OCI-LY3 (cell line): Measurements from ENCODE around the gene TMEM132D.

ENCODE experiments used
- H2AFZ ChIP-seq: fragments of 200-600, 300-600 bp; shearing (Covaris generic); 2 replicates; pipeline ENCODE4 v1.6.0; 2014; ENCODE audit warnings: antibody characterized with exemption, low read depth, low read length
- H3K27ac ChIP-seq: fragments of 200-600, 300-600 bp; sonication (generic); 2 replicates; pipeline ENCODE4 v1.5.1; 2014; ENCODE audit warnings: mild to moderate bottlenecking, low read length, moderate library complexity, mixed read lengths
- H3K27me3 ChIP-seq: fragments of 200-600, 300-600 bp; sonication (generic); 2 replicates; pipeline ENCODE4 v1.6.1; 2014; ENCODE audit warnings: low read depth, low read length, mixed read lengths
- H3K36me3 ChIP-seq: fragments of 200-600, 300-600 bp; sonication (generic); replicated peaks from 2 replicates; pipeline ENCODE3; 2014; ENCODE audit warnings: low read depth, low read length, mixed read lengths
- H3K4me1 ChIP-seq: fragments of 300-600, 200-600 bp; sonication (generic); 2 replicates; pipeline ENCODE4 v1.6.1; 2014; ENCODE audit warnings: low read length, mixed read lengths
- H3K4me2 ChIP-seq: fragments of 200-600, 300-600 bp; sonication (generic); 2 replicates; pipeline ENCODE4 v1.6.1; 2014; ENCODE audit warnings: low read length, mixed read lengths
- H3K4me3 ChIP-seq: fragments of 300-600, 200-600 bp; sonication (generic); 2 replicates; pipeline ENCODE4 v1.5.1; 2014; ENCODE audit warnings: antibody characterized with exemption, mild to moderate bottlenecking, low read length, moderate library complexity
- H3K79me2 ChIP-seq: fragments of 300-600, 200-600 bp; shearing (Covaris generic); 2 replicates; pipeline ENCODE4 v1.6.1; 2014; ENCODE audit warnings: mild to moderate bottlenecking, low read length, mixed read lengths
- H3K9ac ChIP-seq: fragments of 300-600, 200-600 bp; shearing (Covaris generic); 2 replicates; pipeline ENCODE4 v1.6.0; 2014; ENCODE audit warnings: mild to moderate bottlenecking, low read length, moderate library complexity
- H3K9me3 ChIP-seq: fragments of 200-600, 300-600 bp; shearing (Covaris generic); 2 replicates; pipeline ENCODE4 v1.6.1; 2014; ENCODE audit warnings: low read length, mixed read lengths; ENCODE audit not compliant: insufficient read depth
- H4K20me1 ChIP-seq: fragments of 200-600, 300-600 bp; sonication (generic); 2 replicates; pipeline ENCODE4 v1.6.1; 2016; ENCODE audit warnings: low read length, mixed read lengths; ENCODE audit not compliant: insufficient read depth
- CTCF ChIP-seq: fragments of 200-600, 300-600 bp; sonication (generic); IDR thresholded peaks from 2 replicates; pipeline ENCODE4 v1.5.1; 2014; ENCODE audit warnings: antibody characterized with exemption, low read length, low read depth
- EZH2phosphoT487 ChIP-seq: fragments of 200-600 bp; shearing (Covaris generic); IDR thresholded peaks from 2 replicates; pipeline ENCODE4 v1.6.1; 2018; ENCODE audit warnings: antibody characterized with exemption, mixed run types, low read depth

The TMEM132D gene

GRCh38 chr12:129675496-129675895, 228.3 kb downstream of the TMEM132D start:
- no peak overlapping the region for H3K27ac ChIP-seq
- no peaks in the 10 kb centered on the region for H4K20me1 ChIP-seq
- H3K4me1 ChIP-seq, result no peaks in the 10 kb centered on the region
- H2AFZ ChIP-seq, result no peak overlapping the region
- H3K27me3 ChIP-seq, result no peaks in the 10 kb centered on the region
- H3K4me2 ChIP-seq, result no peak overlapping the region
- H3K9ac ChIP-seq, result no peak overlapping the region
- no peaks in the 10 kb centered on the region for H3K36me3 ChIP-seq
- no peak overlapping the region for H3K4me3 ChIP-seq
- no peaks in the 10 kb centered on the region for H3K79me2 ChIP-seq
- no peaks in the 10 kb centered on the region for H3K9me3 ChIP-seq
- no peak for TF ChIP-seq CTCF
- no peak for TF ChIP-seq EZH2phosphoT487

- Histone ChIP-seq H3K36me3 (no peaks in the 10 kb centered on the region), H3K27me3 (no peaks in the 10 kb centered on the region), H3K4me2 (no peak overlapping the region), H4K20me1 (no peaks in the 10 kb centered on the region), H3K4me3 (no peak overlapping the region), H3K4me1 (no peaks in the 10 kb centered on the region), H3K9ac (no peak overlapping the region), H2AFZ (no peak overlapping the region), H3K27ac (no peak overlapping the region), H3K79me2 (no peaks in the 10 kb centered on the region), H3K9me3 (no peaks in the 10 kb centered on the region)
- TF ChIP-seq EZH2phosphoT487 (no peak), CTCF (no peak)
These were observed 230.0 kb downstream of the TMEM132D start for GRCh38 chr12:129673806-129674205.

GRCh38 chr12:129672110-129672509, 231.7 kb downstream of the TMEM132D start:
- no peak for TF ChIP-seq EZH2phosphoT487
- no peak for TF ChIP-seq CTCF
- Histone ChIP-seq H3K79me2 (no peaks in the 10 kb centered on the region), H3K27me3 (no peaks in the 10 kb centered on the region), H3K4me2 (no peak overlapping the region), H4K20me1 (no peaks in the 10 kb centered on the region), H3K9me3 (no peaks in the 10 kb centered on the region), H3K4me3 (no peak overlapping the region), H2AFZ (no peak overlapping the region), H3K4me1 (no peaks in the 10 kb centered on the region), H3K27ac (no peak overlapping the region), H3K36me3 (no peaks in the 10 kb centered on the region), H3K9ac (no peak overlapping the region)

GRCh38 chr12:129670256-129670920, 233.4 kb downstream of the TMEM132D start:
- TF ChIP-seq CTCF (no peak), EZH2phosphoT487 (no peak)
- Histone ChIP-seq H3K27ac (no peak overlapping the region), H3K9me3 (no peaks in the 10 kb centered on the region), H3K4me1 (no peaks in the 10 kb centered on the region), H3K9ac (no peak overlapping the region), H3K4me3 (no peak overlapping the region), H2AFZ (no peak overlapping the region), H3K79me2 (no peaks in the 10 kb centered on the region), H4K20me1 (no peaks in the 10 kb centered on the region), H3K36me3 (no peaks in the 10 kb centered on the region), H3K4me2 (no peak overlapping the region), H3K27me3 (no peaks in the 10 kb centered on the region)
